RPMI8226 (cell line): ENCODE results near the gene NUDT22.

ENCODE experiments used
- DNase-seq: peaks from one replicate; pipeline ENCODE4 v3.0.0-alpha.2; 2015

Gene NUDT22

GRCh38 chr11:64278576-64279190 is 52.6 kb downstream of the NUDT22 start:
- DNase-seq, result no peak
